DMS79 treated with DMSO at 0.1 percent for 48 hours (cell line): ENCODE results near the gene DNASE1L1.

Source experiments
- DNase-seq: peaks from one replicate; lab custom pipeline; 2025; lab: John Stamatoyannopoulos, UW

DNASE1L1 gene

GRCh38 chrX:154436374-154436982 is 27.4 kb upstream of the DNASE1L1 start:
- no peak for DNase-seq

GRCh38 chrX:154435171-154435733 is 26.2 kb upstream of the DNASE1L1 start:
- DNase-seq = no peak

GRCh38 chrX:154434394-154435168 is 25.5 kb upstream of the DNASE1L1 start:
- DNase-seq = no peak

- DNase-seq = no peak
Measured at GRCh38 chrX:154433605-154434004, 24.6 kb upstream of the DNASE1L1 start.

- no peak for DNase-seq
Measured at GRCh38 chrX:154432210-154432609, 23.2 kb upstream of the DNASE1L1 start.

- no peak for DNase-seq
Measured at GRCh38 chrX:154431341-154431740, 22.3 kb upstream of the DNASE1L1 start.

GRCh38 chrX:154430916-154431315 is 21.9 kb upstream of the DNASE1L1 start:
- no peak for DNase-seq

GRCh38 chrX:154430479-154430878 is 21.4 kb upstream of the DNASE1L1 start:
- no peak for DNase-seq

GRCh38 chrX:154429711-154430110 is 20.7 kb upstream of the DNASE1L1 start:
- DNase-seq = no peak

GRCh38 chrX:154428176-154429171 is 19.4 kb upstream of the DNASE1L1 start, which contains the start of gene ATP6AP1:
TSS of gene ATP6AP1 (plus strand) at chrX:154428677. CDS start at chrX:154428693, 16 bp downstream.
- peak; percentile 67 for DNase-seq

- no peak for DNase-seq
Measured at GRCh38 chrX:154426916-154427770, 18.1 kb upstream of the DNASE1L1 start.

- no peak for DNase-seq
Measured at GRCh38 chrX:154420402-154420756, 11.3 kb upstream of the DNASE1L1 start.

- DNase-seq = peak; percentile 48
Measured at GRCh38 chrX:154419688-154420401, 10.8 kb upstream of the DNASE1L1 start.

GRCh38 chrX:154419189-154419588 is 10.1 kb upstream of the DNASE1L1 start:
- DNase-seq = no peak

- peak; percentile 10 for DNase-seq
Measured at GRCh38 chrX:154417157-154417556, 8.1 kb upstream of the DNASE1L1 start.

GRCh38 chrX:154413142-154413541 is 4.1 kb upstream of the DNASE1L1 start:
- DNase-seq = no peak

- DNase-seq = no peak
Measured at GRCh38 chrX:154412468-154412867, 3.4 kb upstream of the DNASE1L1 start.

- DNase-seq = peak; percentile 28
Measured at GRCh38 chrX:154411981-154412340, 2.9 kb upstream of the DNASE1L1 start.

GRCh38 chrX:154408659-154409221 is 314 bp downstream of the DNASE1L1 start:
- no peak for DNase-seq

- no peak for DNase-seq
Measured at GRCh38 chrX:154404625-154405192, 4.3 kb downstream of the DNASE1L1 start.
